ENCODE measurements around the gene MAN1B1.

The MAN1B1 gene

DNA sequence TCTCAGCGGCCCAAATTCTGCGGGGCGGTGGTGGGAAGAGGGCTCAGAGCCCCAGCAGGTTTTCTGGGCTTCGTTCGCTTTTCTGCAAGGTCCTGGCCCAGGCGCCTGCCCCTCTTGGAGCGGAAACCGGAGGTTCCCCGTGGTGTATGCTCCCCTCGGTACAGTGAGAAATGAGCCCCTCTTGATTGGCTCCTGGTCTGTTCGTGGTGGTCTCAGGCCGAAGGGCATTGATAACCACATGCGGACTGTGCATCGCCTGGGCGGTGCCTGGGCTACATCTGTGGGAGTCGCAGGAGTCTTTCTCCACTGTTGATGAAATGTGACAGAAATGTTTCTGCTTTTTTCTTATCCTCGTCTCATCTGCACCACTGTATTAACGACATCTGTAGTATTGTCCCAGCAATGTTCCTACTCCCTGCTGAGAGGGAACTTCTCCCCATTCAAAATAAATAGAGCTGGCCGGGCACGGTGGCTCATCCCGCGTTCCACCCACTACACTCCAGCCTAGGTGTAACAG, 682 bp downstream of the MAN1B1 start:
- DNase-seq (ENCODE audit: low read depth), result no peak

DNA sequence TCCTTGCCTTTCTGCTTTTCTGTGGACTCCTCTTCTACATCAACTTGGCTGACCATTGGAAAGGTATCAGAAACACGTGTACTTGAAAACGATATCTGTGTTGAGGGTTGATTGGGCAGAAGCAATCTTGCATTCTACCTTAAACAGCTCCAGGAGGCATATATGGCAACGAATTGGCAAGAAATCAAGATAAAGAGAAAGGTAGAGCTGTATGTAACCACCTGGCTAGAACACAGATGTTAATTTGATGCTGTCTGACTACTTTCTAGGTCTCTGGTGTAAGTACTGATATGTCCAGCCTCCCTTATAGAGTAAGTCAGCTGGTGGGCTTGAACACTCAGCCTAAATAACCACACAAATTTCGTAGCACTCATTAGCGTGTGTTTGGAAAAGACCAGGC, 1.3 kb downstream of the MAN1B1 start:
- no peak for DNase-seq (ENCODE audit: low read depth)

DNA sequence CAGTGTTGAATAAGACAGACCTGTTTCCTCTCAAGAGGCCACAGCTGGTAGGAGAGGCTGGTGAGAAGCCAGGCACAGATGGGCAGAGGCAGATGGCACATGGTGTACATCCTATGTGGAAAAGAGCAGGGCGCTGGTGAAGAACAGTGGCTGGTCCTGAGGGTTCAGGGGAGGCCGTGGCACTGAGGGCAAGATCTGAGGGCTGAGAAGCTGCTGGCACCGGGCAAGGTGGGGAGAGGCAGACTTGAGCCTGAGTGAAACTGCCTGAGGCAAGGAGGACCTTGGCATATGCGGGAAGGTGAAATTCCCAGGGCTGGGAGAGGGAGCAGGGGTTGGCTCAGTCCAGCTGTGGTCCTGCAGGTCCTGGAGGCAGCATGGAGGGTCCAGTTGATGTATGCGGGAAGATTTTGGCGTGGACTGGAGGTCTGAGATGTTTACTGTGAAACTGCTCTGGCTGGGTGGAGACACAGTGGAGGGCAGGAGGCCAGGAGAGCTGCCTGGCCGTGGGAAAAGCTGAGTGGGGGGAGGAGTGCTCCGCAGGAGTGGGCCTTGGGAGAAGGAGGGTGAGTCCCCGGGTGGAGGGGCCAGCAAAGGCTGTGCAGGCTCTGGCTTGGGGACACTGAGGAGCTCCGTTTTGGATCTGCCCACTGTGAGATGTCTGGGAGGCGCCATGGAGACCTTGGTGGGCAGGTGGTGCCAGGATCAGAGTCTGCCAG, 2.6 kb downstream of the MAN1B1 start:
- no peak for DNase-seq (ENCODE audit: low read depth)

DNA sequence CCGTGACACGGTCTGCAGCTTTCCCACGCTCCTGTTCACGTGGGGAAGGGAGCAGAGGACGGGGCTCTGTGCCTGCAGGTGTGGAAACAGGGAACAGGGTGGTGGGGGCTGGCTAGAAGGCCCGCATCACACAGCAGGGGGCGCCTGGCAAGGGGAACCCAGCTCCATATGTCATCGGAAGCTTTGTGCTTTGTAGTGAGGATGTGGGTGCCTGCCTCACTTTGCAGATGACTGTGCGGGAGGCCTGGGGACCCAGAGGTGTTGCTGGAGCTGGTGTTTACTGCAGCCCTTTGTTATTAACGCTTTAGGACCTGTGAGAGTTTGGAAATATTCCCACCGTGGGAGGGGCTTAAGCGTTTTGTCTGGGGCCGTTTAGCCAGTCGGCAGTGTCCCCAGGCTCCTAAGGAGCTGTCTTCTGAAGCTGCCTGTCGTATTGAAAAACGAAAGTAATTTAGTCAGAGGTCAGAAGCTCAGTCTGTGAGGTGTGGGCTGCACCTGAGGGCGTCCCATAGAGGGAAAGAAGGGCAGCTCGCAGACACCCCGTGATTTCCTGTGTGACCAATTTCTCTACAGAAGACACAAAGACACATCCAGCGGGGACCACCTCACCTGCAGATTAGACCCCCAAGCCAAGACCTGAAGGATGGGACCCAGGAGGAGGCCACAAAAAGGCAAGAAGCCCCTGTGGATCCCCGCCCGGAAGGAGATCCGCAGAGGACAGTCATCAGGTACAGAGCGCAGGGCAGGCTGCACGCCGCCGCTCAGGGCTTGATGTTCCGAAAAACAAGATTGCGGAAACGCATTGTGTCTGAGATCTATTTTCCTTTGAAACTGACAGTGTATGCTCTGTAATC, 9.1 kb downstream of the MAN1B1 start:
- peak; percentile 78 for DNase-seq (ENCODE audit: low read depth)

DNA sequence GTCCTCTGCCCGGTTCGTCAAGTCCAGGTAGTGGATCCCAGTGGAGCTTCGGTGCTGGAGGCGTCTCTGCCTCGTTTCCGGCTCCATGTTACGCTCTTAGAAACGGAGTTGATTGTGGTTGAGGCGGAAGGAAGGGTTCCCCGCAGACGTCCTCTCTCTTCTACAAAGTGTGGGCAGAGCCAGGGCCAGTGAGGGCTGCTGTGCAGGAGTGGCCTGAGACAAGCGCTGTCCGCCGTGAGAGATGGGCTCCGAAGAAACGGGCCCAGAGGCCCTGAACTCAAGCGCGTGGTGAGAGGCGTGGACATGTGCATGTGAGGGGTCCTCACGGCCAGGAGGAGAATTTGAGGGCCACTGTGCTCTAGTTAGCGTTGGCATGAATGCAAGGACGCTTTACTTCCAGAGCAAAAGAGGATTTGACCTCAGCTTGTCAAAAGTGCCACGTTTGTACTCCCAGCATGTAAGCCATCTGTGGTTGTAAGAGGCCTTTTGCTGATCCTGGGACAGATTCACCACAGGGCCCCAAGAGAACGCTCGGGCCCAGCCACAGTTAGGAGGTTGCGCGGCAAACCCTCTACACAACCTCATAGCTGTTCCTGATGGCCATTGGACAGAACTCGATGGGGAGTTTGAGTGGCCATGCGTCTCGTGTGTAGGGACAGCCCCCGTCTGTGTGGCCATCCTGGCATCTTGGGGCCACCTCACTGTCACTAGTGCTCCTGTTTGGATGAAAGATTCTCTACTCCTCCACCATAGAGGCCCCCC, 10.2 kb downstream of the MAN1B1 start:
- DNase-seq (ENCODE audit: low read depth), result no peak

DNA sequence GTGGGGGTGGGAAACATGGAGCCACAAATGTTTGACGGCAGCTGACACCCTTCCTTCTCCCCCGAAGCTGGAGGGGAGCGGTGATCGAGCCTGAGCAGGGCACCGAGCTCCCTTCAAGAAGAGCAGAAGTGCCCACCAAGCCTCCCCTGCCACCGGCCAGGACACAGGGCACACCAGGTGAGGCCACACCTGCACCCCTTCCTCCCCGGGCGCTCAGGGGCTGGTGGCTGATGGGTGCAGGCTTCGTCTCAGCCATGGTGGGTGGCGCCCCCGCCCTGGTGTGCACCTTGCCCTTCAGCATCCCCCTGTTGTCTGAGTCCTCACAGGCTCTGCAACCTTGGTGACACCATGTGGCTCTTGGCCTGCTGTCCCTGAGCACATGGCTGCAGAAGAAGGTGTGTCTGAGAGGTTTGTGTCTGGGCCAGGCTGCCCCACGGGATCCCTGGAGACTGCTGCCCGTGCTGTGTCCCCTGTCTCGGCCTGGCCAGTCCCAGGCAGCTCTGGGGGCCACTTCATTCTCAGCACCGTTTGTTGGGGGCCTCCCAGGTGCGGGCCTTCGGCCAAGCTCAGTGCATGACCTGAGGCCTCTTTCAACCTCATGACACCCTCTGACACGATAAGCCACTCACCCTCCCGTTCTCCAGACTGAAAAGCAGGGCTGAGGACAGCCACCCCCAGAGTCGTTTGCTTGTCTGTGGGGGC, 11.1 kb downstream of the MAN1B1 start:
- no peak for DNase-seq (ENCODE audit: low read depth)

DNA sequence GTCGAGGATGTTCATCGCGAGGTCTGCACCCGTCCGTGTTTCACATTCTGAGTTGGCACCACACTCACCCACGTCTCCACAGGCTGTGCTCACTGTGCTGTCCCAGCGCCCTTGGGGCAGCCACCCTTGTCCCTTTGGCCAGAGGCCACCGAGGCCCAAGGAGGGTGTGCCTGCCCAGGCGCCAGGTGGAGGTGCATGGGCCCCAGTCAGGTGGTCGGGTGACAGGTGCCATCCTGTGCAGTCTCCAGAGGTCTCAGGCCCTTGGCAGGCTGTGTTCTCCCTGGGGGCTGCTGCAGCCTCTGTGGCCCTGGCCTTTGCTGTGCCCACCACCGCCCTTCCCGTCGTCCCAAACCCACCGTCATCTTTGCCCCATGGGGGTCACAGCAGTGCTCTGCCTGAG, 12.4 kb downstream of the MAN1B1 start:
- no peak for DNase-seq (ENCODE audit: low read depth)

DNA sequence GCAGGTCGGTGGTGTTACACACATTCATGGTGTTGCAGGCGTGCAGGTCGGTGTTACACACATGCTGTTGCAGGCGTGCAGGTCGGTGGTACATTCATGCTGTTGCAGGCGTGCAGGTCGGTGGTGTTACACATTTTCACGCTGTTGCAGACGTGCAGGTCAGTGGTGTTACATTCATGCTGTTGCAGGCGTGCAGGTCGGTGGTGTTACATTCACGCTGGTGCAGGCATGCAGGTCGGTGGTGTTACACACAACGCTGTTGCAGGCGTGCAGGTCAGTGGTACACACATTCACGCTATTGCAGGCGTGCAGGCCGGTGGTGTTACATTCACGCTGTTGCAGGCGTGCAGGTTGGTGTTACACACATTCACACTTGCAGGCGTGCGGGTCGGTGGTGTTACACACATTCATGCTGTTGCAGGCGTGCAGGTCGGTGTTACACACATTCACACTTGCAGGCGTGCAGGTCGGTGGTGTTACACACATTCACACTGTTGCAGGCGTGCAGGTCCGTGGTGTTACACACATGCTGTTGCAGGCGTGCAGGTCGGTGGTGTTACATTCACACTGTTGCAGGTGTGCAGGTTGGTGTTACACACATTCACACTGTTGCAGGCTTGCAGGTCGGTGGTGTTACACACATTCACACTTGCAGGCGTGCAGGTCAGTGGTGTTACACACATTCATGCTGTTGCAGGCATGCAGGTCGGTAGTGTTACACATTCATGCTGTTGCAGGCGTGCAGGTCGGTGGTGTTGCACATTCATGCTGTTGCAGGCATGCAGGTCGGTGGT, 16.6 kb downstream of the MAN1B1 start:
- DNase-seq (ENCODE audit: low read depth), result no peak

DNA sequence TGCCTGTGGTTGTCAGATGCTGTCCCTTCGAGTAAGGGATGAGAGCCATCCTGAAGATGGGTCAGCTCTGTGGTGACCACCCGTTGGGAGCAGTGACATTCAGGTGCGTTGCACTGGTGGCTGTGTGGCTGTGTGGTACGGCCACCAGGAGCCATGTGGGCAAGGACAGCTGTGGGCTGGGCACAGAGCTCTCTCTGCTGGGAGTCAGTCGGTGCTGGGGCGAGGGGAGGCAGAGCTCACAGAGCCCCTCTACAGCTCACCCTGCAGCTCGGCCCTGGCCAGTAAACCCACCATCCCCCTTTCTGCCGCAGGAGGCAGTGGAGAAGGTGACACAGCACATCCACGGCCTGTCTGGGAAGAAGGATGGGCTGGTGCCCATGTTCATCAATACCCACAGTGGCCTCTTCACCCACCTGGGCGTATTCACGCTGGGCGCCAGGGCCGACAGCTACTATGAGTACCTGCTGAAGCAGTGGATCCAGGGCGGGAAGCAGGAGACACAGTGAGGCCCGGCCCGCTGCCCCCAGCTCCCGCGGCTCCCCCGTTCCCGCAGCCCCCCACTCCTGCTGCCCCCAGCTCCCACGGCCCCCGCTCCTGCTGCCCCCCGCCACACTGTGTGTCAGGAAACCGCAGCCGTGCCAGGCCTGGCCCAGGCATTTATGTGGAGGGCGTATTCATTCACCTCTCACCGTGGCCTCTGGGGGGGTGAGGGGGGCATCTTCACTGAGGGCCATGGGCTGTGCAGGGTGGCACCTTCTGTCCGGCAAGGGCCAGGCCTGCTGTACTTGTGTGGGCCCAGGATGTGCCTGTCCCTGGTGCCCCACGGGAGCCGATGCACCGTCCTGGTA, 19.3 kb downstream of the MAN1B1 start:
- DNase-seq (ENCODE audit: low read depth), result no peak

DNA sequence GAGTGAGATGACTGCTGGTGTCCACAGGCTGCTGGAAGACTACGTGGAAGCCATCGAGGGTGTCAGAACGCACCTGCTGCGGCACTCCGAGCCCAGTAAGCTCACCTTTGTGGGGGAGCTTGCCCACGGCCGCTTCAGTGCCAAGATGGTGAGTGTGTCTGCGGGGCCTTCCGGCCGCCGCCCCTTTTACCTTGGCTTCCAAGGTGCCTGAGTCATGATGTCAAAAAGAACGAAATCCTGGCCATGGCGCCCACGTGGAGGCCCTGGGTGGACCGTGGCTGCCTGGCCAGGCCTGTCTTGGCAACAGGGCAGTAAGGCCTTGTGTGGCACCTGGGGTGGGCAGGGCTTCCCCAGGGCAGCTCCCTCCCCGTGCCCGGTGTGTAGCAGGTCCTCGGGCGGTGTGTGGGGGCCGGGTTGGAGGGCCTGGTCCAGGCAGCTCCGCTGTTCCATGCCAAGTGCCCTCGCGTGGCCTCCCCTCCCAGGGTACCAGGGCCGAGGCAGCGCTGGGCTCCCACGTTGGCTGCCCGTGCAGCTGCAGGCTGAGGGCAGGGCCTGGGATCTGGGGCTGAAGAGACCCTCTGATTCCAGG, 20.0 kb downstream of the MAN1B1 start:
- no peak for DNase-seq (ENCODE audit: low read depth)

DNA sequence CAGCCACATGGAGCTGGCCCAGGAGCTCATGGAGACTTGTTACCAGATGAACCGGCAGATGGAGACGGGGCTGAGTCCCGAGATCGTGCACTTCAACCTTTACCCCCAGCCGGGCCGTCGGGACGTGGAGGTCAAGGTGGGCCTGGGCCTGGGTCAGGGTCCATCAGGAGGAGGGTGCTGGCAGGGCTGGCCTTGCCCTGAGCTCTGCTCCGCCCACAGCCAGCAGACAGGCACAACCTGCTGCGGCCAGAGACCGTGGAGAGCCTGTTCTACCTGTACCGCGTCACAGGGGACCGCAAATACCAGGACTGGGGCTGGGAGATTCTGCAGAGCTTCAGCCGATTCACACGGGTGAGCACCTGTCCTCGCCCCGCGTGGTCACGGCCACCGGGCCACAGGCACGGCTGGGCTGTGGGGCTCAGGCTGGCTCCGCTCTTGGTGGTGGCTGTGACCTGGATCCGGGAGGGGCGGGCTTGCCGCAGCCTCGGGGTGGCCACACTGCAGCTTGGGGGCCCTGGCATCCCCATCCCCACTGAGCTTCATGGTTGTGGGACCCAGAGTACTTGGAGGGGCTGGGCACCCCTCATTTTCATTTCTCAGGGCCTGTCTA, 20.6 kb downstream of the MAN1B1 start:
- DNase-seq (ENCODE audit: low read depth), result no peak

DNA sequence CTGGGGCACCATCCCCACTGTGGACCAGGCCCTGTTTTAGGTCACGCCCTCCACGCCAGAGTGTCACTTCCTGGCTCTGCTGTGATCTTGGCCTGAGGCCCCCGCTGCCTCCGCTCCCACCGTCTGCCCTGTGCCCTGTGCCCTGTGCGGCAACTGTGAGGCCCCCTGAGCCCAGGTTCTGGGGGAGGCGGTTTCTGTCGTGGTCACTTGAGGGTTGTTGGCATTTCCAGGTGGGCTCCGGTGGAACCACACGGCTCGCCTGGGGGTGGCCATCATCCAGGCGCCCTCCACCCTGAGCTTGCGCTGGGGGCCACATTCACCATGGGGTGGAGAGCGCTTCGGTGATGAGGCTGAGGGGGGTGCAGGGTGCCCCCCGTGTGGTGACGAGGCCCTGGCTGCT, 21.2 kb downstream of the MAN1B1 start:
- no peak for DNase-seq (ENCODE audit: low read depth)

DNA sequence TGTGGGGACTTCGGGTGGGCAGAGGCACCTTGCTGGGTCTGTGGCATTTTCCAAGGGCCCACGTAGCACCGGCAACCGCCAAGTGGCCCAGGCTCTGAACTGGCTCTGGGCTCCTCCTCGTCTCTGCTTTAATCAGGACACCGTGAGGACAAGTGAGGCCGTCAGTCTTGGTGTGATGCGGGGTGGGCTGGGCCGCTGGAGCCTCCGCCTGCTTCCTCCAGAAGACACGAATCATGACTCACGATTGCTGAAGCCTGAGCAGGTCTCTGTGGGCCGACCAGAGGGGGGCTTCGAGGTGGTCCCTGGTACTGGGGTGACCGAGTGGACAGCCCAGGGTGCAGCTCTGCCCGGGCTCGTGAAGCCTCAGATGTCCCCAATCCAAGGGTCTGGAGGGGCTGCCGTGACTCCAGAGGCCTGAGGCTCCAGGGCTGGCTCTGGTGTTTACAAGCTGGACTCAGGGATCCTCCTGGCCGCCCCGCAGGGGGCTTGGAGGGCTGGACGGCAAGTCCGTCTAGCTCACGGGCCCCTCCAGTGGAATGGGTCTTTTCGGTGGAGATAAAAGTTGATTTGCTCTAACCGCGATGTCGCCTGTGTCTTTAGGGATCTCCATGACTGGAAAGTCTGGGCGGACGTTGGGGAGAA, 21.9 kb downstream of the MAN1B1 start:
- DNase-seq (ENCODE audit: low read depth), result no peak

DNA sequence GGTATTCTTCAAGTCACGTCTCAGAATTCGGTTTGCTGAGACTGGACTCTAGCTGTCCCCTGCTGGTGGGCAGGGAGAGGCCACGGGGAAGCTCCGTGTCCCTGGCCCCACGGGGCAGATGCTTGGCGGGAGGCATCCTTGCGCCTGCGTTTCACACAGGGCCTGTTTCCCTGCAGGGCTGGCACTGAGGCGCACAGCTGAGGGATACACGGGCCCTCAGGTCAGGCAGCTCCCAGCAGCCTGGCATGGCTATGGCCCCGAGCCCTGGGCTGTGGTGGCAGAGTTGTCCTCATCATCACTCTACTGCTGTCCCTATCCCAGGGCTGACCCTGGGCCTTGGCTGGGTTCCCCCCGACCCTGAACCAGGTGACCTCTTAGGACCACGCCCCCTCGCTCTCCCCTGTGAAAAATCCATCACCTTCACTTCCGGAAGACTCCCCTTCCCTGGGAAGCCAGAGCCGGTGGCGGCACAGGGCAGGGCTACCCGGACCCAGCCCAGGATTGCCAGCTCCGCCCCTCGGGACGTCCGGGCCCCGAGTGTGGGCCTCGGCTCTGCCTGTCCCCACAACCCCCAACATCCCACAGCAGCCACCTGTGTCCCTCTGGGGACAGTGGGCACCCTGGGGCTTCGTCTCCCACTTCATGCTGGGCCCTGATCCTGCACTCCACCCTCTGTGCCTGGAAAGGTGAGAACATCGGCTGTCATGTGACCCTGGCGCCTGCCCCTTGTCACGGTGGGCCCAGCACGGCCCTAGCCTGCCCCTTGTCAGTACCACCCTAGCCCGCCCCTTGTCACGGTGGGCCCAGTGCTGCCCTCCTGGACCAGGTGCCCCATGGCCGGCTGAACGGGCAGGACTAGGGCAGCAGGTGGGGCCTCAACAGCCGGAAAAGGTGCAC, 22.7 kb downstream of the MAN1B1 start:
- no peak for DNase-seq (ENCODE audit: low read depth)

DNA sequence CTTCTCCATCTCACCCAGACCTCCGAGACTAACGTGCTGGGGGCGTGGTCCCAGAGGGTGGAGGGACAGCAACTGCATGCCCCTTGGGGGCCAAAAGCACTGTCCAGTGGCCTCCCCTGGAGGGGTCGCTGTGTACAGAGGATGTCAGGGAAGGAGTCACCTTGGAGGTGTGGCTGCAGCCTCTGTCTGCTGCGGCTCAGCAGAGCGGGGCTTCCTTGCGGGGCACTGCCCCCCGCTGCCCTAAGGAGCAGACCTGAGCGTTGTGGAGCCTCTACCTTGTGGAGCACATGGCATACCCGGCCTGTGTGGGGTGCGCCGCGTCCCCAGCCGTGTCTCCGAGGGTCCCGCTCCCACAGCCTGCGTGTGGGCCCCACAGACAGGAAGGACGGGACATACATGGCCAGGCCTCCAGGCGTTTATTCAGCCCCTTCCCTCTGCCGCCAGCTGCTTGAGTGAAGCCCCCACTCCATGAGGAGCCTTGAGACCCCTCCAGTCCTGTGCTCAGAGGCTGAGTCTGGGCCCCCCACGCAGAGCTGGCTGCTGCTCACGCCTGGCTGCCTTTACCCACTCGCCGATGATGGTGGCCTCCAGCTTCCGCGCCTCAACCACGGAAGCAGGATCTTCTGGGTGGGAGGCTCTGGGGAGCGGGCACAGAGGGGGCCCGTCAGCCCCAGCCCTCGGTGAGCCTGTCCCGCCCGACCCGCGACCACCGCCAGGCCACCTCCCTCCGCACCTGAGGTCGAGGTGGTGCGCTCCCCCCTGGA, 23.5 kb downstream of the MAN1B1 start:
- no peak for DNase-seq (ENCODE audit: low read depth)

DNA sequence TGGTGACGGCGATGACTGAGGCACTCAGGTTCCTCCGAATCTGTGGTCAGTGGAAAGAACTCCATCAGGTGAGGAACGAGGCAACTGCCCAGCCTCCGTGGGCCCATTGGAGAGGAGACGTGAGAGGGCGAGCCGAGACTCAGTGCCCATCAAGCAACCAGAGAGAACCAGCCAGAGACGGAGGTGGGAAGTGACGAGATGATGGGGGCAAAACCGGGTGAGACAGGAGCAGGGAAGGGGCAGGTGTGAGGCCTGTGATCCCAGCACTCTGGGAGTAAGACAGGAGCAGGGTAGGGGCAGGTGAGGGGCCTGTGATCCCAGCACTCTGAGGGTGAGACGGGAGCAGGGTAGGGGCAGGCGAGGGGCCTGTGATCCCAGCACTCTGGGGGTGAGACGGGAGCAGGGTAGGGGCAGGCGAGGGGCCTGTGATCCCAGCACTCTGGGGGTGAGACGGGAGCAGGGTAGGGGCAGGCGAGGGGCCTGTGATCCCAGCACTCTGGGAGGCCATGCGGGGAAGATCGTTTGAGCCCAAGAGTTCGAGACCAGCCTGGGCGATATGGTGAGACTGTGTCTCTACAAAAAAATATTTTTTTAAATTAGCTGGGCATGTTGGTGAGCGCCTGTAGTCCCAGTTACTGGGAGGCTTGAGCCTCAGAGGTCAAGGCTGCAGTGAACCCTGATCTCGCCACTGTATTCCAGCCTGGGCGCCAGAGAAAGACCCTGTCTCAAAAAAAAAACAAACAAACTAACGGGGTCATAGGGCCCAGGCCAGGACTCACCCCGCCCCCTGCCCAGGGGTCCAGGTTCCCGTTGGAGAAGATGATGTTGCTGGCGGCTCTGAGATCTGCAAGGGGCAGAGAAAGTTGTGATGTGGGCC, 24.4 kb downstream of the MAN1B1 start:
- DNase-seq (ENCODE audit: low read depth), result no peak
